Keratinocyte (primary cell): Measurements from ENCODE around the gene PLEKHH2. TPM values are rescaled to one million over a fixed set of nuclear protein-coding genes. Genes with fewer than 3 reads are reported as not detected.

Source experiments
- DNase-seq: peaks from one replicate; pipeline ENCODE4 v3.0.0-alpha.2; 2011; ENCODE audit warnings: low read depth, missing footprints, low spot score
- FAIRE-seq: peaks from 2 replicates; lab custom pipeline; 2011; peaks lifted over from hg19 to GRCh38; lab: Jason Lieb, UNC
- H2AFZ ChIP-seq: 2 replicates; pipeline ENCODE4 v1.6.0; 2012; ENCODE audit warnings: low read length, control low read depth, inconsistent platforms; ENCODE audit not compliant: control insufficient read depth
- H3K27ac ChIP-seq: 2 replicates; pipeline ENCODE4 v1.5.1; 2011; ENCODE audit warnings: low read length; ENCODE audit not compliant: control insufficient read depth, insufficient read depth
- H3K27me3 ChIP-seq: 3 replicates; pipeline ENCODE4 v1.6.0; 2011; ENCODE audit warnings: low read length; ENCODE audit not compliant: control insufficient read depth, insufficient read depth; ENCODE audit errors: extremely low read depth
- H3K36me3 ChIP-seq, 2 experiments: 2 replicates in 1 of 2; 3 replicates in 1 of 2; pipeline ENCODE4 v1.5.1; 2011; ENCODE audit warnings: low read length in 2 of 2, mild to moderate bottlenecking in 1 of 2; ENCODE audit not compliant: control insufficient read depth in 2 of 2, insufficient read depth in 2 of 2; ENCODE audit errors: extremely low read depth in 1 of 2
- H3K4me1 ChIP-seq: 3 replicates; pipeline ENCODE4 v1.5.1; 2011; ENCODE audit warnings: low read length; ENCODE audit not compliant: control insufficient read depth, insufficient read depth; ENCODE audit errors: extremely low read depth
- H3K4me2 ChIP-seq: 3 replicates; pipeline ENCODE4 v1.6.0; 2011; ENCODE audit warnings: low read depth, low read length; ENCODE audit not compliant: control insufficient read depth, insufficient read depth; ENCODE audit errors: extremely low read depth
- H3K4me3 ChIP-seq, 3 experiments: fragments of 200-600 bp in 1 of 3; sonication (generic) in 1 of 3; 2 replicates in 2 of 3; 3 replicates in 1 of 3; pipeline ENCODE4 v1.5.1; 2011 to 2016; ENCODE audit warnings: low read length in 3 of 3, mild to moderate bottlenecking in 3 of 3, control low read depth in 2 of 3, inconsistent platforms in 1 of 3, low read depth in 1 of 3, mixed read lengths in 1 of 3, mixed run types in 1 of 3, moderate library complexity in 1 of 3; ENCODE audit not compliant: control insufficient read depth in 2 of 3, insufficient read depth in 2 of 3; ENCODE audit errors: extremely low read depth in 1 of 3
- H3K79me2 ChIP-seq: 2 replicates; pipeline ENCODE4 v1.6.0; 2012; ENCODE audit warnings: low read length; ENCODE audit not compliant: control insufficient read depth, insufficient read depth
- H3K9ac ChIP-seq: 3 replicates; pipeline ENCODE4 v1.6.0; 2011; ENCODE audit warnings: low read length; ENCODE audit not compliant: control insufficient read depth, insufficient read depth; ENCODE audit errors: extremely low read depth
- H3K9me1 ChIP-seq: 3 replicates; pipeline ENCODE4 v1.6.0; 2011; ENCODE audit warnings: low read length; ENCODE audit not compliant: control insufficient read depth, insufficient read depth; ENCODE audit errors: extremely low read depth
- H3K9me3 ChIP-seq: 2 replicates; pipeline ENCODE4 v1.5.1; 2012; ENCODE audit warnings: low read depth, low read length; ENCODE audit not compliant: control insufficient read depth
- H4K20me1 ChIP-seq: 3 replicates; pipeline ENCODE4 v1.6.0; 2011; ENCODE audit warnings: low read length; ENCODE audit not compliant: control insufficient read depth, insufficient read depth; ENCODE audit errors: extremely low read depth
- CTCF ChIP-seq, 3 experiments: IDR thresholded peaks in 1 of 3; conservative IDR thresholded peaks in 1 of 3; optimal IDR thresholded peaks in 1 of 3; 2 replicates in 2 of 3; 3 replicates in 1 of 3; pipeline versions ENCODE3 to v1.5.1; 2011; ENCODE audit warnings: low read length in 3 of 3, mild to moderate bottlenecking in 3 of 3, moderate library complexity in 2 of 3, control low read depth in 1 of 3, inconsistent platforms in 1 of 3; ENCODE audit not compliant: insufficient read depth in 2 of 3; ENCODE audit errors: extremely low read depth in 1 of 3
- EZH2 ChIP-seq: IDR thresholded peaks from one replicate; pipeline ENCODE4 v1.6.1; 2012; ENCODE audit warnings: inconsistent platforms, mild to moderate bottlenecking, low read length, moderate library complexity
- dilution Hi-C: fragments of 300-500 bp; cut with MboI; formaldehyde crosslinking; loops from one replicate; pipeline ENCODE4 v1.7.0; 2020; ENCODE audit warnings: low sequenced_read_pairs; ENCODE audit not compliant: extremely low pct_ligation_motif_present
- polyA plus RNA-seq, 5 experiments: library from polyadenylated mRNA; depleted of rRNA in 3 of 5; stranded (reverse) in 3 of 5; stranded (forward) in 1 of 5; unstranded in 1 of 5; fragments of >200 nt; gene quantifications; 1 replicate in 1 of 5; 2 replicates in 3 of 5; 3 replicates in 1 of 5; pipeline versions ENCODE4 v1.2.1 to v1.2.3, GENCODE V29; 2011 to 2012; ENCODE audit warnings: missing spikeins in 2 of 5, low read depth in 1 of 5, low replicate concordance in 1 of 5

Gene PLEKHH2
- polyA plus RNA-seq, 1 donor (not counting 4 experiments of a cell fraction or from before 2014, with no cell fraction given): 1.3 TPM

- H4K20me1 ChIP-seq: no peaks in the 10 kb centered on the region
- no peak overlapping the region for H3K27ac ChIP-seq
- no peaks in the 10 kb centered on the region for H3K4me1 ChIP-seq
- no peaks in the 10 kb centered on the region for H3K36me3 ChIP-seq
- no peak overlapping the region for H3K4me2 ChIP-seq
- DNase-seq: no peak
- H3K9me1 ChIP-seq: no peaks in the 10 kb centered on the region
- dilution Hi-C loops: no loop called here
- H3K4me3 ChIP-seq: no peak overlapping the region
- H3K9me3 ChIP-seq: no peaks in the 10 kb centered on the region
- H3K9ac ChIP-seq: no peak overlapping the region
- H3K79me2 ChIP-seq: no peaks in the 10 kb centered on the region
- no peak overlapping the region for H2AFZ ChIP-seq
- H3K27me3 ChIP-seq: no peaks in the 10 kb centered on the region
- no peak for FAIRE-seq
- TF ChIP-seq EZH2 (no peak), CTCF (optimal IDR thresholded peaks at IDR 0.05 in 1 of 3, IDR thresholded peaks at IDR 0.05 in 1 of 3, conservative IDR thresholded peaks at IDR 0.05 in 1 of 3; ENCODE audit: extremely low read depth in 1 of 3, insufficient read depth in 2 of 3, low read length in 3 of 3) (no peak)
These were observed 111.3 kb downstream of the PLEKHH2 start for GRCh38 chr2:43748333-43748732.

- H3K36me3 ChIP-seq: no peaks in the 10 kb centered on the region
- no peaks in the 10 kb centered on the region for H3K79me2 ChIP-seq
- no peaks in the 10 kb centered on the region for H3K27me3 ChIP-seq
- no peak overlapping the region for H3K9ac ChIP-seq
- TF ChIP-seq EZH2: no peak
- TF ChIP-seq CTCF (optimal IDR thresholded peaks at IDR 0.05 in 1 of 3, IDR thresholded peaks at IDR 0.05 in 1 of 3, conservative IDR thresholded peaks at IDR 0.05 in 1 of 3; ENCODE audit: extremely low read depth in 1 of 3, insufficient read depth in 2 of 3, low read length in 3 of 3): no peak
- H3K4me3 ChIP-seq: no peak overlapping the region
- no peaks in the 10 kb centered on the region for H4K20me1 ChIP-seq
- H3K9me1 ChIP-seq: no peaks in the 10 kb centered on the region
- H3K4me2 ChIP-seq: no peak overlapping the region
- no peaks in the 10 kb centered on the region for H3K4me1 ChIP-seq
- H3K9me3 ChIP-seq: no peaks in the 10 kb centered on the region
- FAIRE-seq (no peak), DNase-seq (no peak)
- no peak overlapping the region for H3K27ac ChIP-seq
- H2AFZ ChIP-seq: no peak overlapping the region
- dilution Hi-C loops: no loop called here
These were observed 112.5 kb downstream of the PLEKHH2 start for GRCh38 chr2:43749583-43749982.
